WTC11 (cell line): Measurements from ENCODE around the gene CENPF. TPM values are rescaled to one million over a fixed set of nuclear protein-coding genes. Genes with fewer than 3 reads are reported as not detected.

Experiments
- ATAC-seq: fragments of 200-7000 bp; cut with Tn5 transposase; 2 replicates; pipeline ENCODE4 v1.10.0; 2021; ENCODE audit warnings: mild to moderate bottlenecking, moderate library complexity
- CTCF ChIA-PET: fragments of 300-600 bp; sonication (Branson Sonifier 250); formaldehyde crosslinking; loops from one replicate; lab custom pipeline; 2021; ENCODE audit warnings: antibody characterized with exemption; lab: Charles Lee
- POLR2A ChIA-PET: fragments of 350-600 bp; sonication (Branson Sonifier 250); formaldehyde crosslinking; loops from one replicate; lab custom pipeline; 2021; ENCODE audit warnings: antibody characterized with exemption; lab: Charles Lee
- DNase-seq: peaks from one replicate; pipeline ENCODE4 v3.0.0; 2021; ENCODE audit warnings: low spot score
- H3K27ac Mint-ChIP-seq: 2 replicates; pipeline ENCODE4 v1.8.0; 2021; ENCODE audit warnings: mixed read lengths
- H3K27me3 Mint-ChIP-seq: 2 replicates; pipeline ENCODE4 v1.8.0; 2021; ENCODE audit warnings: low read depth, mild to moderate bottlenecking, moderate library complexity, mixed read lengths
- H3K36me3 Mint-ChIP-seq: 2 replicates; pipeline ENCODE4 v1.8.0; 2021; ENCODE audit warnings: mixed read lengths
- H3K4me1 Mint-ChIP-seq: 2 replicates; pipeline ENCODE4 v1.8.0; 2022; ENCODE audit warnings: mixed read lengths
- H3K4me3 Mint-ChIP-seq: 2 replicates; pipeline ENCODE4 v1.8.0; 2021; ENCODE audit warnings: mild to moderate bottlenecking, moderate library complexity, mixed read lengths
- H3K9me3 Mint-ChIP-seq: 2 replicates; pipeline ENCODE4 v1.8.0; 2021; ENCODE audit warnings: mixed read lengths
- CBFB ChIP-seq: sonication (generic); formaldehyde crosslinking; IDR thresholded peaks from 2 replicates; pipeline ENCODE4 v1.8.1; 2022; ENCODE audit warnings: mild to moderate bottlenecking, low read depth, missing genetic modification reagents
- ETV6 ChIP-seq: sonication (generic); formaldehyde crosslinking; IDR thresholded peaks from 2 replicates; pipeline ENCODE4 v1.8.1; 2022; ENCODE audit warnings: mild to moderate bottlenecking, missing genetic modification reagents
- FOXJ3 ChIP-seq: sonication (generic); formaldehyde crosslinking; IDR thresholded peaks from 2 replicates; pipeline ENCODE4 v1.9.0; 2021; ENCODE audit warnings: missing genetic modification reagents, mild to moderate bottlenecking, borderline replicate concordance
- FOXP1 ChIP-seq: sonication (generic); formaldehyde crosslinking; IDR thresholded peaks from 2 replicates; pipeline ENCODE4 v1.8.0; 2022; ENCODE audit warnings: missing genetic modification reagents, mild to moderate bottlenecking, moderate library complexity, borderline replicate concordance
- GRHL2 ChIP-seq: fragments of 250-450 bp; sonication (Bioruptor Pico); IDR thresholded peaks from 2 replicates; pipeline ENCODE4 v1.8.0; 2022; ENCODE audit warnings: mild to moderate bottlenecking, moderate library complexity; ENCODE audit not compliant: insufficient replicate concordance, severe bottlenecking
- GTF2I ChIP-seq: fragments of 250-450 bp; sonication (Bioruptor Pico); conservative IDR thresholded peaks from 2 replicates; pipeline ENCODE4 v1.4.0; 2021; ENCODE audit warnings: mild to moderate bottlenecking
- KAT7 ChIP-seq: sonication (generic); formaldehyde crosslinking; IDR thresholded peaks from 2 replicates; pipeline ENCODE4 v1.8.1; 2023; ENCODE audit warnings: missing genetic modification reagents, mild to moderate bottlenecking, borderline replicate concordance
- NR1H2 ChIP-seq: sonication (generic); formaldehyde crosslinking; IDR thresholded peaks from 2 replicates; pipeline ENCODE4 v1.9.0; 2021; ENCODE audit warnings: mild to moderate bottlenecking, moderate library complexity, missing genetic modification reagents
- NR3C1 ChIP-seq: sonication (generic); formaldehyde crosslinking; conservative IDR thresholded peaks from 2 replicates; pipeline ENCODE4 v1.8.1; 2023; ENCODE audit warnings: low read depth, mild to moderate bottlenecking, missing genetic modification reagents
- SMAD4 ChIP-seq: sonication (generic); formaldehyde crosslinking; IDR thresholded peaks from 2 replicates; pipeline ENCODE4 v1.8.0; 2022; ENCODE audit warnings: mild to moderate bottlenecking, missing genetic modification reagents
- ZNF219 ChIP-seq: sonication (generic); formaldehyde crosslinking; IDR thresholded peaks from 2 replicates; pipeline ENCODE4 v1.8.0; 2023; ENCODE audit warnings: missing genetic modification reagents, mild to moderate bottlenecking, borderline replicate concordance
- ZNF232 ChIP-seq: sonication (generic); formaldehyde crosslinking; IDR thresholded peaks from 2 replicates; pipeline ENCODE4 v1.8.0; 2022; ENCODE audit warnings: mild to moderate bottlenecking, missing genetic modification reagents
- ZNF423 ChIP-seq: fragments of 250-450 bp; sonication (Bioruptor Pico); IDR thresholded peaks from 2 replicates; pipeline ENCODE4 v2.1.2; 2022; ENCODE audit warnings: mild to moderate bottlenecking, moderate library complexity
- total RNA-seq: library from RNA; stranded (reverse); gene quantifications from 3 replicates; pipeline ENCODE4 v1.2.3, GENCODE V29; 2021
- TF ChIP-seq, protein P1 (sequence below): fragments of 250-450 bp; sonication (Bioruptor Pico); IDR thresholded peaks from 2 replicates; pipeline ENCODE4 v1.9.0; 2021; ENCODE audit warnings: mild to moderate bottlenecking
- TF ChIP-seq, protein P2 (sequence below): sonication (generic); formaldehyde crosslinking; IDR thresholded peaks from 2 replicates; pipeline ENCODE4 v1.8.0; 2022; ENCODE audit warnings: mild to moderate bottlenecking, missing genetic modification reagents
- TF ChIP-seq, protein P3 (sequence below): sonication (generic); formaldehyde crosslinking; IDR thresholded peaks from 2 replicates; pipeline ENCODE4 v1.8.0; 2022; ENCODE audit warnings: mild to moderate bottlenecking, missing genetic modification reagents
- TF ChIP-seq, protein P4 (sequence below): sonication (generic); formaldehyde crosslinking; IDR thresholded peaks from 2 replicates; pipeline ENCODE4 v1.8.1; 2022; ENCODE audit warnings: low read depth, missing genetic modification reagents, borderline replicate concordance
- TF ChIP-seq, protein P5 (sequence below): sonication (generic); formaldehyde crosslinking; IDR thresholded peaks from 2 replicates; pipeline ENCODE4 v1.8.1; 2023; ENCODE audit warnings: mild to moderate bottlenecking, missing genetic modification reagents
- TF ChIP-seq, protein P6 (sequence below): fragments of 250-450 bp; sonication (Bioruptor Pico); IDR thresholded peaks from 2 replicates; pipeline ENCODE4 v1.8.0; 2021; ENCODE audit warnings: mild to moderate bottlenecking

The CENPF gene
- total RNA-seq, 1 experiment from 2014 or later, result 166 TPM

DNA sequence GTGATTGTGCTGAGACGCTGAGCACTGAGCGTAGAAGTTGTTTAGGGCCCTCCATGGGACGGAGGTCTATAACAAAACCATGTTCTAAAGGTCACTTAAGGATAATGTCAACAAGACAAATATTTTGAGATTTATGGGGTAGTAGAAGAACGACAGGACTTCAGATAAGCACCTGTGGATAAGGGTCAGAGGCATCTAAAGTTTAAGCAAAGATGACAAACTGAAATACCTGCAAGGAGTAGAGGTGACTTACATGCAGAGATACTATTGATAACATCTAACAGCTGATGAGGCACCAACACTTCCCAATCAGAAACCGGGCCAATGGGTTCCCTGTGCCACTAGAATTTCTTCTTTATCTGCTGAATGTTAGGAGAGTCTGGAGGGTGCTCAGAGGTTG is 83.5 kb downstream of the CENPF start:
- no peak for TF ChIP-seq GRHL2 (CRISPR knock-in tag)
- TF ChIP-seq CBFB (CRISPR knock-in tag), result no peak
- TF ChIP-seq GTF2I (CRISPR knock-in tag), result no peak
- TF ChIP-seq, protein P1, sequence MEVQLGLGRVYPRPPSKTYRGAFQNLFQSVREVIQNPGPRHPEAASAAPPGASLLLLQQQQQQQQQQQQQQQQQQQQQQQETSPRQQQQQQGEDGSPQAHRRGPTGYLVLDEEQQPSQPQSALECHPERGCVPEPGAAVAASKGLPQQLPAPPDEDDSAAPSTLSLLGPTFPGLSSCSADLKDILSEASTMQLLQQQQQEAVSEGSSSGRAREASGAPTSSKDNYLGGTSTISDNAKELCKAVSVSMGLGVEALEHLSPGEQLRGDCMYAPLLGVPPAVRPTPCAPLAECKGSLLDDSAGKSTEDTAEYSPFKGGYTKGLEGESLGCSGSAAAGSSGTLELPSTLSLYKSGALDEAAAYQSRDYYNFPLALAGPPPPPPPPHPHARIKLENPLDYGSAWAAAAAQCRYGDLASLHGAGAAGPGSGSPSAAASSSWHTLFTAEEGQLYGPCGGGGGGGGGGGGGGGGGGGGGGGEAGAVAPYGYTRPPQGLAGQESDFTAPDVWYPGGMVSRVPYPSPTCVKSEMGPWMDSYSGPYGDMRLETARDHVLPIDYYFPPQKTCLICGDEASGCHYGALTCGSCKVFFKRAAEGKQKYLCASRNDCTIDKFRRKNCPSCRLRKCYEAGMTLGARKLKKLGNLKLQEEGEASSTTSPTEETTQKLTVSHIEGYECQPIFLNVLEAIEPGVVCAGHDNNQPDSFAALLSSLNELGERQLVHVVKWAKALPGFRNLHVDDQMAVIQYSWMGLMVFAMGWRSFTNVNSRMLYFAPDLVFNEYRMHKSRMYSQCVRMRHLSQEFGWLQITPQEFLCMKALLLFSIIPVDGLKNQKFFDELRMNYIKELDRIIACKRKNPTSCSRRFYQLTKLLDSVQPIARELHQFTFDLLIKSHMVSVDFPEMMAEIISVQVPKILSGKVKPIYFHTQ (CRISPR knock-in tag), result no peak
- no peak for TF ChIP-seq ZNF219
- TF ChIP-seq NR3C1 (CRISPR knock-in tag), result no peak
- TF ChIP-seq ZNF232 (CRISPR knock-in tag), result no peak
- no peak for TF ChIP-seq ZNF423
- TF ChIP-seq, protein P2, sequence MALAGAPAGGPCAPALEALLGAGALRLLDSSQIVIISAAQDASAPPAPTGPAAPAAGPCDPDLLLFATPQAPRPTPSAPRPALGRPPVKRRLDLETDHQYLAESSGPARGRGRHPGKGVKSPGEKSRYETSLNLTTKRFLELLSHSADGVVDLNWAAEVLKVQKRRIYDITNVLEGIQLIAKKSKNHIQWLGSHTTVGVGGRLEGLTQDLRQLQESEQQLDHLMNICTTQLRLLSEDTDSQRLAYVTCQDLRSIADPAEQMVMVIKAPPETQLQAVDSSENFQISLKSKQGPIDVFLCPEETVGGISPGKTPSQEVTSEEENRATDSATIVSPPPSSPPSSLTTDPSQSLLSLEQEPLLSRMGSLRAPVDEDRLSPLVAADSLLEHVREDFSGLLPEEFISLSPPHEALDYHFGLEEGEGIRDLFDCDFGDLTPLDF (CRISPR knock-in tag), result no peak
- no peak for TF ChIP-seq NR1H2 (CRISPR knock-in tag)
- no peak for TF ChIP-seq FOXP1
- no peak for TF ChIP-seq SMAD4 (CRISPR knock-in tag)
- TF ChIP-seq FOXJ3 (CRISPR knock-in tag), result no peak
- TF ChIP-seq, protein P3, sequence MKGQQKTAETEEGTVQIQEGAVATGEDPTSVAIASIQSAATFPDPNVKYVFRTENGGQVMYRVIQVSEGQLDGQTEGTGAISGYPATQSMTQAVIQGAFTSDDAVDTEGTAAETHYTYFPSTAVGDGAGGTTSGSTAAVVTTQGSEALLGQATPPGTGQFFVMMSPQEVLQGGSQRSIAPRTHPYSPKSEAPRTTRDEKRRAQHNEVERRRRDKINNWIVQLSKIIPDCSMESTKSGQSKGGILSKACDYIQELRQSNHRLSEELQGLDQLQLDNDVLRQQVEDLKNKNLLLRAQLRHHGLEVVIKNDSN (CRISPR knock-in tag), result no peak
- TF ChIP-seq, protein P4, sequence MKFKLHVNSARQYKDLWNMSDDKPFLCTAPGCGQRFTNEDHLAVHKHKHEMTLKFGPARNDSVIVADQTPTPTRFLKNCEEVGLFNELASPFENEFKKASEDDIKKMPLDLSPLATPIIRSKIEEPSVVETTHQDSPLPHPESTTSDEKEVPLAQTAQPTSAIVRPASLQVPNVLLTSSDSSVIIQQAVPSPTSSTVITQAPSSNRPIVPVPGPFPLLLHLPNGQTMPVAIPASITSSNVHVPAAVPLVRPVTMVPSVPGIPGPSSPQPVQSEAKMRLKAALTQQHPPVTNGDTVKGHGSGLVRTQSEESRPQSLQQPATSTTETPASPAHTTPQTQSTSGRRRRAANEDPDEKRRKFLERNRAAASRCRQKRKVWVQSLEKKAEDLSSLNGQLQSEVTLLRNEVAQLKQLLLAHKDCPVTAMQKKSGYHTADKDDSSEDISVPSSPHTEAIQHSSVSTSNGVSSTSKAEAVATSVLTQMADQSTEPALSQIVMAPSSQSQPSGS, result no peak
- TF ChIP-seq, protein P5, sequence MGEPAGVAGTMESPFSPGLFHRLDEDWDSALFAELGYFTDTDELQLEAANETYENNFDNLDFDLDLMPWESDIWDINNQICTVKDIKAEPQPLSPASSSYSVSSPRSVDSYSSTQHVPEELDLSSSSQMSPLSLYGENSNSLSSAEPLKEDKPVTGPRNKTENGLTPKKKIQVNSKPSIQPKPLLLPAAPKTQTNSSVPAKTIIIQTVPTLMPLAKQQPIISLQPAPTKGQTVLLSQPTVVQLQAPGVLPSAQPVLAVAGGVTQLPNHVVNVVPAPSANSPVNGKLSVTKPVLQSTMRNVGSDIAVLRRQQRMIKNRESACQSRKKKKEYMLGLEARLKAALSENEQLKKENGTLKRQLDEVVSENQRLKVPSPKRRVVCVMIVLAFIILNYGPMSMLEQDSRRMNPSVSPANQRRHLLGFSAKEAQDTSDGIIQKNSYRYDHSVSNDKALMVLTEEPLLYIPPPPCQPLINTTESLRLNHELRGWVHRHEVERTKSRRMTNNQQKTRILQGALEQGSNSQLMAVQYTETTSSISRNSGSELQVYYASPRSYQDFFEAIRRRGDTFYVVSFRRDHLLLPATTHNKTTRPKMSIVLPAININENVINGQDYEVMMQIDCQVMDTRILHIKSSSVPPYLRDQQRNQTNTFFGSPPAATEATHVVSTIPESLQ (CRISPR knock-in tag), result no peak
- TF ChIP-seq ETV6 (CRISPR knock-in tag), result no peak
- TF ChIP-seq, protein P6, sequence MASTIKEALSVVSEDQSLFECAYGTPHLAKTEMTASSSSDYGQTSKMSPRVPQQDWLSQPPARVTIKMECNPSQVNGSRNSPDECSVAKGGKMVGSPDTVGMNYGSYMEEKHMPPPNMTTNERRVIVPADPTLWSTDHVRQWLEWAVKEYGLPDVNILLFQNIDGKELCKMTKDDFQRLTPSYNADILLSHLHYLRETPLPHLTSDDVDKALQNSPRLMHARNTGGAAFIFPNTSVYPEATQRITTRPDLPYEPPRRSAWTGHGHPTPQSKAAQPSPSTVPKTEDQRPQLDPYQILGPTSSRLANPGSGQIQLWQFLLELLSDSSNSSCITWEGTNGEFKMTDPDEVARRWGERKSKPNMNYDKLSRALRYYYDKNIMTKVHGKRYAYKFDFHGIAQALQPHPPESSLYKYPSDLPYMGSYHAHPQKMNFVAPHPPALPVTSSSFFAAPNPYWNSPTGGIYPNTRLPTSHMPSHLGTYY, result no peak
- TF ChIP-seq KAT7, result no peak
- ATAC-seq (no peak), DNase-seq (no peak)
- Mint-ChIP-seq H3K4me1 (peaks cover 19% of the 10 kb centered on the region), H3K9me3 (no peaks in the 10 kb centered on the region), H3K27me3 (no peaks in the 10 kb centered on the region; the same call in 1 of the 2 replicates), H3K27ac (no peak overlapping the region), H3K4me3 (no peak overlapping the region), H3K36me3 (no peaks in the 10 kb centered on the region)
- POLR2A ChIA-PET, result no interaction called here
- CTCF ChIA-PET, result no interaction called here
